ENCODE results near the gene ASF1B. TPM values are rescaled to one million over a fixed set of nuclear protein-coding genes. Genes with fewer than 3 reads are reported as not detected.
"Not testable (repeated sequence)": the region's sequence is repeated elsewhere in the genome, so short reads cannot be mapped to it uniquely, and the experiment has no call there.

The ASF1B gene
- total and polyA plus RNA-seq, 2 donors (not counting 1 experiment from before 2014, with no cell fraction given) = 1.9 to 2.5 TPM

DNA sequence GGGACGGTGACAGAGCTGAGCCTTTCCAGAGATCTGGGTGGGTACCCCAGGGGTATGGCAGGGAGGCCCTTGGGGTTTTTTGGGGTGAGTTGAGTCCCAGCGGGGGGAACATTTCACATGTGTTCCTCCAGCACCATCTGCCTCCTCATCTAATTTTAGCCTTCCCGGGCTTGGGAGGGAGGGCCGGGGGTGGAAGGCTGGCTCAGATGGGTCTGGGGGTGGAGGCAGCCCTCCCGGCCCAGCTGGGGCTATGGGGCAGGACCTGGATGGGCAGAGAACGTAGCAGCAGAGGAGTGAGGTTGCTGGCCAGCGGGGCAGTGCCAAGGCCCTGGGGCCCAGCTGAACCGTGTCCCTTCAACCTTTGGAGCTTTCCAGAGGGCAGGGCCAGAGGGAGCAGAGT is 46.1 kb upstream of the ASF1B start:
- Mint-ChIP-seq H3K27me3 (peaks cover 11% of the 10 kb centered on the region), H3K4me3 (no peak overlapping the region), H3K9me3 (ENCODE audit: insufficient read depth) (no peaks in the 10 kb centered on the region), H3K4me1 (no peaks in the 10 kb centered on the region), H3K27ac (no peak overlapping the region)
- no peak overlapping the region for H2AFZ ChIP-seq (ENCODE audit: insufficient read depth, low read depth, low read length, poor library complexity, severe bottlenecking)
- no peaks in the 10 kb centered on the region for H3K79me2 ChIP-seq (ENCODE audit: control insufficient read depth, insufficient read depth, low read length)
- POLR2A ChIA-PET = no interaction called here
- DNase-seq = no peak
- CTCF ChIA-PET = no interaction called here
- H3K4me2 ChIP-seq (replicated peaks; ENCODE audit: low read depth, low read length, poor library complexity, severe bottlenecking) = no peak overlapping the region
- no peak for TF ChIP-seq EZH2 (IDR thresholded peaks at IDR 0.05; ENCODE audit: borderline replicate concordance, insufficient read depth, low read depth, low read length, poor library complexity, severe bottlenecking)
- TF ChIP-seq, protein P1, sequence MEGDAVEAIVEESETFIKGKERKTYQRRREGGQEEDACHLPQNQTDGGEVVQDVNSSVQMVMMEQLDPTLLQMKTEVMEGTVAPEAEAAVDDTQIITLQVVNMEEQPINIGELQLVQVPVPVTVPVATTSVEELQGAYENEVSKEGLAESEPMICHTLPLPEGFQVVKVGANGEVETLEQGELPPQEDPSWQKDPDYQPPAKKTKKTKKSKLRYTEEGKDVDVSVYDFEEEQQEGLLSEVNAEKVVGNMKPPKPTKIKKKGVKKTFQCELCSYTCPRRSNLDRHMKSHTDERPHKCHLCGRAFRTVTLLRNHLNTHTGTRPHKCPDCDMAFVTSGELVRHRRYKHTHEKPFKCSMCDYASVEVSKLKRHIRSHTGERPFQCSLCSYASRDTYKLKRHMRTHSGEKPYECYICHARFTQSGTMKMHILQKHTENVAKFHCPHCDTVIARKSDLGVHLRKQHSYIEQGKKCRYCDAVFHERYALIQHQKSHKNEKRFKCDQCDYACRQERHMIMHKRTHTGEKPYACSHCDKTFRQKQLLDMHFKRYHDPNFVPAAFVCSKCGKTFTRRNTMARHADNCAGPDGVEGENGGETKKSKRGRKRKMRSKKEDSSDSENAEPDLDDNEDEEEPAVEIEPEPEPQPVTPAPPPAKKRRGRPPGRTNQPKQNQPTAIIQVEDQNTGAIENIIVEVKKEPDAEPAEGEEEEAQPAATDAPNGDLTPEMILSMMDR (IDR thresholded peaks at IDR 0.05) = no peak
- no peaks in the 10 kb centered on the region for H3K36me3 ChIP-seq (replicated peaks in 1 of 2; ENCODE audit: control extremely low read depth in 1 of 2, control insufficient read depth in 1 of 2, extremely low read depth in 1 of 2, insufficient read depth in 2 of 2, low read length in 1 of 2)
- no peaks in the 10 kb centered on the region for H3K4me1 ChIP-seq (ENCODE audit: control insufficient read depth in 2 of 2, insufficient read depth in 2 of 2, low read length in 2 of 2)
- H3K9ac ChIP-seq (ENCODE audit: low read length) = no peak overlapping the region
- no peak for ATAC-seq (ENCODE audit: low read depth)
- no peaks in the 10 kb centered on the region for H4K20me1 ChIP-seq (ENCODE audit: control insufficient read depth, insufficient read depth, low read length, poor library complexity, severe bottlenecking)
- intact Hi-C loops (cut with micrococcal nuclease) = no loop called here
- H3K9me3 ChIP-seq (ENCODE audit: control extremely low read depth in 1 of 3, control insufficient read depth in 2 of 3, insufficient read depth in 1 of 3, low read length in 2 of 3) = no peaks in the 10 kb centered on the region
- no peak overlapping the region for H3K4me3 ChIP-seq (ENCODE audit: control extremely low read depth in 1 of 5, extremely low read depth in 1 of 5, insufficient read depth in 1 of 5, low read depth in 2 of 5, low read length in 4 of 5)
- no peaks in the 10 kb centered on the region for H3K27me3 ChIP-seq (replicated peaks in 1 of 4; ENCODE audit: control extremely low read depth in 1 of 4, control insufficient read depth in 3 of 4, insufficient read depth in 4 of 4, low read length in 3 of 4)
- no peak overlapping the region for H3K27ac ChIP-seq (ENCODE audit: low read length in 2 of 2)
- 65% methylated on average over 5 of the region's 8 CpGs for WGBS (ENCODE audit: insufficient coverage)

DNA sequence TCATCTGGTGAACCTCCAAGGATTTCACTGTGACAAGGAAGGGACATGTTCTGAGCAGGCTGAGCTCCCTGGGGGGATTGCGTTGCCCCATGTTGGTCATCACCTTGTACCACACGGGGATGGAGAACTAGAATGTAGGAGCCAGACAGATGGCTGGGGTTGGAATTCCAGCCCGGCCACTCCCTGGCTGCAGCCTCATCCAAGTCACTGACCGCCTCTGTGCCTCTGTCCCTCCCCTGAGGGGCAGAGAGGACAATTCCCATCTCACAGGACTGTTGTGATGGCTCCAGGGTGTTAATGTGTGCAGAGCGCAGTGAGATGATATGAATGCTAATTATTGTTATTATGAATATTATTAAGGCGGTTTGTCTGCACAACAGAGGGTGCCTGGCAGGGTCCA is 45.5 kb upstream of the ASF1B start:
- Histone ChIP-seq H3K9me3 (ENCODE audit: control extremely low read depth in 1 of 3, control insufficient read depth in 2 of 3, insufficient read depth in 1 of 3, low read length in 2 of 3) (no peaks in the 10 kb centered on the region), H3K4me3 (ENCODE audit: control extremely low read depth in 1 of 5, extremely low read depth in 1 of 5, insufficient read depth in 1 of 5, low read depth in 2 of 5, low read length in 4 of 5) (no peak overlapping the region), H4K20me1 (ENCODE audit: control insufficient read depth, insufficient read depth, low read length, poor library complexity, severe bottlenecking) (no peaks in the 10 kb centered on the region), H3K79me2 (ENCODE audit: control insufficient read depth, insufficient read depth, low read length) (no peaks in the 10 kb centered on the region), H3K4me1 (ENCODE audit: control insufficient read depth in 2 of 2, insufficient read depth in 2 of 2, low read length in 2 of 2) (no peaks in the 10 kb centered on the region), H3K4me2 (replicated peaks; ENCODE audit: low read depth, low read length, poor library complexity, severe bottlenecking) (no peak overlapping the region), H2AFZ (ENCODE audit: insufficient read depth, low read depth, low read length, poor library complexity, severe bottlenecking) (no peak overlapping the region), H3K27me3 (replicated peaks in 1 of 4; ENCODE audit: control extremely low read depth in 1 of 4, control insufficient read depth in 3 of 4, insufficient read depth in 4 of 4, low read length in 3 of 4) (no peaks in the 10 kb centered on the region), H3K36me3 (replicated peaks in 1 of 2; ENCODE audit: control extremely low read depth in 1 of 2, control insufficient read depth in 1 of 2, extremely low read depth in 1 of 2, insufficient read depth in 2 of 2, low read length in 1 of 2) (no peaks in the 10 kb centered on the region), H3K27ac (ENCODE audit: low read length in 2 of 2) (no peak overlapping the region), H3K9ac (ENCODE audit: low read length) (no peak overlapping the region)
- H3K9me3 Mint-ChIP-seq (ENCODE audit: insufficient read depth) = no peaks in the 10 kb centered on the region
- no peak overlapping the region for H3K4me3 Mint-ChIP-seq
- intact Hi-C loops (cut with micrococcal nuclease) = no loop called here
- no peaks in the 10 kb centered on the region for H3K4me1 Mint-ChIP-seq
- no peak overlapping the region for H3K27ac Mint-ChIP-seq
- ATAC-seq (ENCODE audit: low read depth) = no peak
- WGBS (ENCODE audit: insufficient coverage) = 91% methylated on average over 6 of the region's 6 CpGs
- DNase-seq = no peak
- ChIA-PET CTCF (no interaction called here), POLR2A (no interaction called here)
- H3K27me3 Mint-ChIP-seq = peaks cover 11% of the 10 kb centered on the region
- no peak for TF ChIP-seq EZH2 (IDR thresholded peaks at IDR 0.05; ENCODE audit: borderline replicate concordance, insufficient read depth, low read depth, low read length, poor library complexity, severe bottlenecking)
- TF ChIP-seq, protein P1 (IDR thresholded peaks at IDR 0.05) = no peak

DNA sequence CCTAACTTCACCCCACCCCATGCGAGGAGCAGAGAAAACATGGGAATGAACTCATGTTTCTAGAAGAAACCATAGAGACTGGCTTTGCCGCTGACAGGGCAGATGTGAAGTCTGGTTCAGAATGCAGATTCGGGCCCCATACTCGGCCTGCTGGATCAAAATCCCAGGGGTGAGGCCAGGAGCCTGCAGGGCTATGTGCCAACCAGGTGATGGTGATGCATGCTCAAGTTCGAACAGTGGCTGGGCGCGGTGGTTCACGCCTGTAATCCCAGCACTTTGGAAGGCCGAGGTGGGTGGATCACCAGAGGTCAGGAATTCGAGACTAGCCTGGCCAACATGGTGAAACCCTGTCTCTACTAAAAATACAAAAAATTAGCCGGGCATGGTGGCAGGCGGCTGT is 44.8 kb upstream of the ASF1B start:
- H3K4me2 ChIP-seq (replicated peaks; ENCODE audit: low read depth, low read length, poor library complexity, severe bottlenecking); H3K9me3 ChIP-seq (ENCODE audit: control extremely low read depth in 1 of 3, control insufficient read depth in 2 of 3, insufficient read depth in 1 of 3, low read length in 2 of 3); H4K20me1 ChIP-seq (ENCODE audit: control insufficient read depth, insufficient read depth, low read length, poor library complexity, severe bottlenecking); H2AFZ ChIP-seq (ENCODE audit: insufficient read depth, low read depth, low read length, poor library complexity, severe bottlenecking); DNase-seq; H3K27ac Mint-ChIP-seq; H3K9ac ChIP-seq (ENCODE audit: low read length); CTCF ChIA-PET; H3K4me3 ChIP-seq (ENCODE audit: control extremely low read depth in 1 of 5, extremely low read depth in 1 of 5, insufficient read depth in 1 of 5, low read depth in 2 of 5, low read length in 4 of 5); H3K27me3 ChIP-seq (replicated peaks in 1 of 4; ENCODE audit: control extremely low read depth in 1 of 4, control insufficient read depth in 3 of 4, insufficient read depth in 4 of 4, low read length in 3 of 4); ATAC-seq (ENCODE audit: low read depth); H3K4me3 Mint-ChIP-seq; H3K79me2 ChIP-seq (ENCODE audit: control insufficient read depth, insufficient read depth, low read length); POLR2A ChIA-PET; H3K4me1 Mint-ChIP-seq; H3K27ac ChIP-seq (ENCODE audit: low read length in 2 of 2); H3K27me3 Mint-ChIP-seq; H3K36me3 ChIP-seq (replicated peaks in 1 of 2; ENCODE audit: control extremely low read depth in 1 of 2, control insufficient read depth in 1 of 2, extremely low read depth in 1 of 2, insufficient read depth in 2 of 2, low read length in 1 of 2); intact Hi-C loops (cut with micrococcal nuclease); H3K4me1 ChIP-seq (ENCODE audit: control insufficient read depth in 2 of 2, insufficient read depth in 2 of 2, low read length in 2 of 2); H3K9me3 Mint-ChIP-seq (ENCODE audit: insufficient read depth): not testable (repeated sequence)
- 89% methylated on average over 9 of the region's 12 CpGs for WGBS (ENCODE audit: insufficient coverage)
